ENCODE results near the gene CTTN. TPM values are rescaled to one million over a fixed set of nuclear protein-coding genes. Genes with fewer than 3 reads are reported as not detected.

Gene CTTN
- total and polyA plus RNA-seq, 2 of the 8 experiments (the other 6 are each of a cell fraction or from before 2014, with no cell fraction given), result 84.6 to 216 TPM

- TF ChIP-seq CHD7 (IDR thresholded peaks at IDR 0.05; ENCODE audit: insufficient replicate concordance, low read length), result peak; percentile 31
- TF ChIP-seq SUZ12 (IDR thresholded peaks at IDR 0.05; ENCODE audit: low read length), result no peak
- peak; percentile 70 to 81 (median 76) for TF ChIP-seq CTCF (IDR thresholded peaks at IDR 0.05; ENCODE audit: control extremely low read depth in 1 of 3, insufficient read depth in 1 of 3, low read depth in 1 of 3, low read length in 3 of 3)
These were observed 69.1 kb downstream of the CTTN start (continued) for GRCh38 chr11:70467201-70468085.

Data from H1 (cell line).